Measurements from ENCODE around the gene DCST2. TPM values are rescaled to one million over a fixed set of nuclear protein-coding genes. Genes with fewer than 3 reads are reported as not detected.
A peak's percentile ranks its signal among the peaks of the same experiment; 100 is the strongest.

DCST2 gene
- total RNA-seq, 1 experiment from 2014 or later, result 0.45 TPM

GRCh38 chr1:155030243-155030795, 3.3 kb downstream of the DCST2 start:
- DNase-seq (ENCODE audit: extremely low read depth, low read depth), result no peak

DNA sequence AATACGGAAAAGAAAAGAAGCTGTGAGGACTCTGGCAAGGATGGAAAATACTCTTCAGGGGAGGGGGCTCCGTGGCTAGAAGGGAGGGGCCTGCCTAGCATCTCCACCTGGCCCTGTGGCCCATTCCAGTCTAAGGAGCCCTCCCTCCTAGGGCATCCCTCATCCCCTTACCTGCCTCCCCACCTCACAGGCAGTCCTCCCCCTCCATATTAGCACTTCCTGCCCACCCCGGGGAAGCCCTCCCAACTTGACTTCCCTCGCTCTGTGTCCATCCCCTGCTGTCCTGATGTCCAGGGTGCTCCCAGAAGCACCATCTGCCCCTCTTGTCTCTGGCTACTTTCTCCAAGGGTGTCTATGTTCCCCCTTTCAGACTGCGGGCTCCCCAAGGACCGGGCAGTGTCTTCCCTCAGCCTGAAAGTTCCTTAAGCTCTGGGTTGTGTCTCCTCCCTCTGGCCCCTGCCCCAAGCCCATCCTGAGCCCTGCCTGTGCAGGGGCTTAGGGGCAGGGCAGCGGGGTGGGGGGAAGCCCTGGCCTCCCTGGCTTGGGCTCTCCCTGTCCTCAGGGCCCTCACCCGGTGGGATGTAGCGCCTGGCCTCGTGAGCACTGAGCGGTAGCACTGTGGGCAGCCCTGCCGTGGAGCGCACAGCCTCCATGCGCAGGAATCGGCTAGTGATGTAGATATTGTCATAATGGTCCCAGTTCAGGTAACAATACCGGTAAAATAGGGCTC, 3.9 kb downstream of the DCST2 start:
- DNase-seq (ENCODE audit: extremely low read depth, low read depth), result no peak

DNA sequence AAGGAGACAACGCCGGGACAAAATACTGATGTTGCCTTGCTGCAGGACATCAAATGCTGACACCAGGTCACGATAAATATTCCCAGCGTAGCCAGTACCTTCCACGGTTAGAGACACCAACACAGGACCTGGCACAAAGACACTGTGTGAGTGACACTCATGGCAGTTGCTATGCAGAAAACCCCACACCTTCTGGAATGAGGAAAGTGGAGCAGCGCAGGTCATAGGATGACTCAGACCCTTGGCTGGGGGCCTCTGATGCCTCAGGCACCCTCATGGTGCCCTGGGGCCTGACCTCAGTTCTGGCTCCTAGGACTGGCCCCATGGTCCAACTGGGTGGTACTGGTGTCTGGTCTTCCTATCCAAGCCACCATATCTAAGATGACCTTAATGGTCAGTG, 7.0 kb downstream of the DCST2 start:
- DNase-seq (ENCODE audit: extremely low read depth, low read depth), result no peak

DNA sequence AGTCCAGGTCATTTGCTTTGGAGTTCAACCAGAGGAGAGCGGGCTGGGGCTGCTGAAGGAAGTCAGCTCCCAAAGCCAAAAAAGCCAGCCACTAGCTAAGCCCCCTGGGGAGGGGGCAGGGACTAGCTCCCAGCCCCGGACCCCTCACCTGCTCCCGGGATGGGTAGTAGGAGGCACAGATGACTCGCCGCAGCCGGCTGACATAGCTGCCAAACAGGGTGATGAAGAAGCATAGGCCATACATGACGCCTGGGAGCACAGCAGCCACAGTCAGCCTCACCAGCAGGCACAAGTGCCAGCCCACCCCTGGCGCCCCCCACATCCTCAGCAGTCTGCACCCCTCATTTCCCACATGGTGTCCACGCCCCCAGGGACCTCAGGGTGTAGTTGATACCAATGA, 7.4 kb downstream of the DCST2 start:
- no peak for DNase-seq (ENCODE audit: extremely low read depth, low read depth)

GRCh38 chr1:155024315-155024714, 9.3 kb downstream of the DCST2 start:
- no peak for DNase-seq (ENCODE audit: extremely low read depth, low read depth)

- no peak for DNase-seq (ENCODE audit: extremely low read depth, low read depth)
Observed at GRCh38 chr1:155023627-155024026, 10.0 kb downstream of the DCST2 start.

GRCh38 chr1:155022927-155023236, 10.7 kb downstream of the DCST2 start:
- no peak for DNase-seq (ENCODE audit: extremely low read depth, low read depth)

- DNase-seq (ENCODE audit: extremely low read depth, low read depth), result no peak
Observed at GRCh38 chr1:155022136-155022926, 11.2 kb downstream of the DCST2 start.

DNA sequence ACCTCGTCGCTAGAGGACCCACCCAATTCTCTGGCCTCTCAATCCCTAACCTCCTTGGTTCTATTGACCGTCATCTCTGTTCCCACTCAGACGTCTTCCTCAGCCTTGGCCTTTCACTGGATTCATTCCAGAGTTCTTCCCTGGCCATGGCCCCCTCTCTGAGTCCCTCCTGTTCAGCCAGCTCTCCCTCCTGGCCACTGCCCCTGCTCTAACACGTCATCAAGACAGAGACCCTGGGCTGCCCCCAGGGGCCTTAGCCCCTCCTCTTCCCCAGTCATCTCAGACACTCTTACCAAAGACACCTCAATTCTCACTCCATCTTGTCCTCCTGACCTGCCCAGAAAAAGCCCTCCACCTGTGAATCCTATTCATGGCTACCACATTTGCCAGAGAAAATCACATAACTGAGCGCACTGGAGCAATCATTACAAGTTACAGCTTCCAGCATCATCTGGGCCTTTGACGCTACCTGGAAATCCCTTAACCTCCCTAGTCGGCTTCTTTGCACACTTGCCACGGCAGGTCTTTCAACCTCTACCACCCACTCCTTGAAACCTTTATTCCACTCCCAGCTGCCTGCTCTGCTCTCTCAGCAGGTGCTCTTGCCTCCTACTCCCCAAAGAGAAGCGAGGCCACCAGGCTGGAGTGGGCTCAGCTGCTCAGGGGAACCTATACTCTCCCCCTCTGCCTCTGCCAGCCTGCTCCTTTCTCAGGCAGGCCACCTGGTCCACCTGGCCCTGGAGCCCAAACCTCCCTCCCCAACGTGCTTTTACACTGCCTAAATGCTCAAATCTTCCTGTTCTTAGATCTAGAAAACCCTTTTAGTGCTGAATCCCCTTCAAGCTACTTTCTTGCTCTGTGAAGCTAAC, 14.0 kb downstream of the DCST2 start:
- no peak for DNase-seq (ENCODE audit: extremely low read depth, low read depth)

DNA sequence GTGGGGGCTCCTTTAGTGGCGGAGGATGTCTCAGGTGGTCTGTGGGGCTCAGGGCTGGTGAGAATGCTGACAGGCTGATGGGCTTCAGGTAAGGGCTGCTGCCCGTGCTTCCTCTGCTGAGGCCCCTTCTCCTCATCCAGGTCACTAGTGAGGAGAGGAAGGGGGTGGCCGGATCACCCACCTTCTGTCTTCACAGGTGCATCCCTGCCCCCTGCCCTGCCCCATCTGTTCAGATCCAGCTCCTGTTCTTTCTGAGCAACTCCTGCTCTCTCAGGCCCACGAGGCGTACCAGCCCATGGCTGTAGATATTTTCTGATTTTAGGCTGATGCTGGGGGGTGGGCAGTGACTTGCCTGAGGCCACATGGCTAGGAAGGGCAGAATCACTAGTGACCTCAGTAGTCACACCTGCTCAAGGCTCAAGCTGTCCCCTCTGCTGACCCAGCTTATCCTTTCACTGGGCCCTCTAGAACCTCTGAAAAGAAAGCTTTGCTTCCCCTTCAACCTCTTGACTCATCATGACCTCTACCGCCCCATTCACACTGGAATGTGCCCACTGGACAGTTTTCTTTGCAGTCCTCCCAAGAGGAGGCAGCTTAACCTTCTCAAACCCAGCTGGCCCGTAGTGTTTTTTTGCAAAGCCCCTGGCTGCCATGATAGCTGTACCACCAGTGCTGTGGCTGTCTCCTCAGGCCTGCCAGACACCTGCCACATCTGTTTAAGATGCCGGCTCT, 14.8 kb downstream of the DCST2 start:
- DNase-seq (ENCODE audit: extremely low read depth, low read depth), result no peak

DNA sequence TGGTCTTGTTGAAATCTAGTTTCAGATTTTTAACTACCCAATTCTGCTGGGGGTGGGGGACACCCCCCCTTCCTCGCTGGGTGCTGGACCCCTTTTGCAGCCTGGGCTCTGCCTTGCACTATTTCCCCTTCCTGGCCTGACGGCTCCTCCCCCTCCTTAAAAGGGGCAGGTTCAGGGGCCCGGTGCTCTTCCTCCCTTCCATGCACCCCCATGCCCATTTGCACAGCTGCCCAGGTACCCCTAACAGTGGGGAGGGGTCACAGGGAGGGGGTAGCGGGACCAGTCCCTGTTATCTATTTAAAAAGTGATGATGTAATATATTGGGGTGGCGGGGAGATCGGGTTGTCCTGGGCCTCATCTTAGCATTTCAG, 15.7 kb downstream of the DCST2 start:
- DNase-seq (ENCODE audit: extremely low read depth, low read depth), result no peak

DNA sequence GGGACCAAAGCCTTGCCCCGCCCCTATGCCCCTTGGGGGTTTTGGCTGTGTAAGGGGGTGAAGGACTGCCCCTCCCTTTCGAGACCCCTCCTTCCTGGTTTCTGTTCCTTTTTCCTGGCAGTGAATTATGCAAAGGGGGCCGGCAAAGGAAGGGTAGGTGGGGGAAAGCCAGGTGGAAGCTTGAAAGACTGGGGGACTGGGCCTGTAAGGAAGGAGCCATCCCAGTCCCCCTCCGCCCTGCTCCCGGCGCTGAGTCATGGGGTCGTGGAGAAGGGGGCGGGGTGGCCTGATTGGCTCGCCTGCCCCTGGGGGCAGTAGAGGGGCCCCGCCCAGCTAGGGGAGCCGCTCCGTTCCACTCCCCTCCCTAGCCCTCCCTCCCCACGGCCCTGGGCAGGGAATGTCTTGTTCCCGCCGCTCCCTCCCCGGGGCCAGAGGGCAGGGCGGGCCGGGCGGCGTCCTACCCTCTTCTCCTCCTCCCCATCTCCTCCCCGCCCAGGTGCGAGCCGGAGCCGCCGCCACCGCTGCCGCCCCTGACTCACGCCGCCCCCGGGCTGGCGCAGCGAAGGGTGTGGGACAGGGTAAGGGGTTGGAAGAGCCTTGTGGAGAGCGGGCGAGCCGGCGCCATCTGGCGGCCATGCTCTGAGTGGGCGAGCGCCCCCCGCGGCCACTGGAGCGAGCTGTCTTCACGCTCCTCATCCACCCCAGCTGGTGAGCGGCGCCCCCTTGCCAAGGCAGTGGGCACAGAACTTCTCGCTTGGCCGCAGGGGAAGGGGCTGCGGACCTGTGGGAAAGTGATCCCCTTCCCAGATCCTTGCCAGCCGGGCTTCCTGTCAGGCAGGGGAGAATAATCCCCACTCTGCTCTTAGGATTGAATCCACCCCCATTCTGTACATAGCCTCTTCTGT, 16.3 kb downstream of the DCST2 start:
- peak; percentile 97 for DNase-seq (ENCODE audit: extremely low read depth, low read depth)

DNA sequence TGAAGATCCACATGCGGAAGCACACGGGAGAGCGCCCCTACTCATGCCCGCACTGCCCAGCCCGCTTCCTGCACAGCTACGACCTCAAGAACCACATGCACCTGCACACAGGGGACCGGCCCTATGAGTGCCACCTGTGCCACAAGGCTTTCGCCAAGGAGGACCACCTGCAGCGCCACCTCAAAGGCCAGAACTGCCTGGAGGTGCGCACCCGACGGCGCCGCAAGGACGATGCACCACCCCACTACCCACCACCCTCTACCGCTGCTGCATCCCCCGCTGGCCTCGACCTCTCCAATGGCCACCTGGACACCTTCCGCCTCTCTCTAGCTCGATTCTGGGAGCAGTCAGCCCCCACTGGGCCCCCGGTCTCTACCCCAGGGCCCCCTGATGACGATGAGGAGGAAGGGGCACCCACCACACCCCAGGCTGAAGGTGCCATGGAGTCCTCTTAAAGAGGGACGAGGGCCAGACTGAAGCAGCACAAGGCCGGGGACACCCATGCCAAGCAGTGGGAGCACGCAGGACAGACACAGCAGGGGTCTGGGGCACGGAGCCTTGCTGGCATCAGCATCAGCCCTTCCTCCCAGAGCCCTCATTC, 17.2 kb downstream of the DCST2 start:
- no peak for DNase-seq (ENCODE audit: extremely low read depth, low read depth)

- DNase-seq (ENCODE audit: extremely low read depth, low read depth), result no peak
Observed at GRCh38 chr1:155015527-155016230, 17.9 kb downstream of the DCST2 start.

DNA sequence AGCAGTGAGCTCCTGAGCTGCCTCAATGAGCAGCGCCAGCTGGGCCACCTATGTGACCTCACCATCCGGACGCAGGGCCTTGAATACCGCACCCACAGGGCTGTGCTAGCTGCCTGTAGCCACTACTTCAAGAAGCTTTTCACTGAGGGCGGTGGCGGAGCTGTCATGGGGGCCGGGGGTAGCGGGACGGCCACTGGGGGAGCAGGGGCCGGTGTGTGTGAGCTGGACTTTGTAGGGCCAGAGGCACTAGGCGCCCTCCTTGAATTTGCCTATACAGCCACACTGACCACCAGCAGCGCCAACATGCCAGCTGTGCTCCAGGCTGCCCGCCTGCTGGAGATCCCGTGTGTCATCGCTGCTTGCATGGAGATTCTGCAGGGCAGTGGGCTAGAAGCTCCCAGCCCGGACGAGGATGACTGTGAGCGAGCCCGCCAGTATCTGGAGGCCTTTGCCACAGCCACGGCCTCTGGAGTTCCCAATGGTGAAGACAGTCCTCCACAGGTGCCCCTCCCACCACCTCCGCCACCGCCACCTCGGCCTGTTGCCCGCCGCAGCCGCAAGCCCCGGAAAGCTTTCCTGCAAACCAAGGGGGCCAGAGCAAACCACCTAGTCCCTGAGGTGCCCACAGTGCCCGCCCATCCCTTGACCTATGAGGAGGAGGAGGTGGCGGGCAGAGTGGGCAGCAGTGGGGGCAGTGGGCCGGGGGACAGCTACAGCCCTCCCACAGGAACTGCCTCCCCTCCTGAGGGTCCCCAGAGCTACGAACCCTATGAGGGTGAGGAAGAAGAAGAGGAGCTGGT, 18.7 kb downstream of the DCST2 start:
- no peak for DNase-seq (ENCODE audit: extremely low read depth, low read depth)

- DNase-seq (ENCODE audit: extremely low read depth, low read depth), result no peak
Observed at GRCh38 chr1:155013632-155014031, 19.9 kb downstream of the DCST2 start.

DNA sequence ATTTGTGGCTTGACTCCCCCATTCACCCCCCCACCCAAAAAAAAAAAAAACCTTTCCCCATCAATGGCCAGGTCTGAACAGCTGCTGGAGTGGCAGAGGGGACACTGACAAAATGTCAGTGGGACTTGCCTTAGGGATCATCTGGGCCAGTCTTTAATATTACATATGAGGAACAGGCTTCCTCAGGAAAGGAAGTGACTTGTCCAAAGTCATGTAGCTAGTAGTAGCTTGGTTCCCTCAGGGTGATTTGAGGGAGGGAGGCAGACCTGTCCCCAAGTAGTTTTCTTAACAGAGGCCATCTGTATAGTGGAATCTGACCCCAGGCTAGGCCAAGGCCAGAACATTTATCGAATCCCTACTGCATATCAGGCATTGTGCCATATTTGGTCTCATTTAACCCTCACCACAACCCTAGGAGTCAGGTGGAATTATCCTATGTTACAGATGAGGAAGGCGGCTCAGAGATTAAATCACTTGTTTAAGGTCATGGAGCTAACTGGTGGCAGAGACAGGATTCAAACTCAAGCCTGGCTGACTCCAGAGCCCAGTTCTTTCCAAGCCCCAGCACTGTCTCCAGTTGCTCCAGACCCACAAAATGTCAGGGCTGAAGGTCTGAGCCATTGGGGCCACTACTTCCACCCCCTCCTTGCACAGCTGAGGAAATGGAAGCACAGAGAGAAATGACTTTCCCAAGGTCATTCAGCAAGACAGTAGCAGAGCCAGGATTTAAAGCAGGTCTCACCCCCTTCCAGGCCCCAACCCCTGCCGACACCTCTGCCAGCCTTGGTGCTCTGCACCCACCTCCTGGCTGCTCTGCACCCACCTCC, 20.6 kb downstream of the DCST2 start:
- no peak for DNase-seq (ENCODE audit: extremely low read depth, low read depth)
